HK-2 (cell line): ENCODE results near the gene LRRC53.
A peak's percentile ranks its signal among the peaks of the same experiment; 100 is the strongest.

Experiments
- DNase-seq: peaks from one replicate; pipeline ENCODE4 v3.0.0-alpha.2; 2018; ENCODE audit not compliant: unreplicated experiment

The LRRC53 gene, protein sequence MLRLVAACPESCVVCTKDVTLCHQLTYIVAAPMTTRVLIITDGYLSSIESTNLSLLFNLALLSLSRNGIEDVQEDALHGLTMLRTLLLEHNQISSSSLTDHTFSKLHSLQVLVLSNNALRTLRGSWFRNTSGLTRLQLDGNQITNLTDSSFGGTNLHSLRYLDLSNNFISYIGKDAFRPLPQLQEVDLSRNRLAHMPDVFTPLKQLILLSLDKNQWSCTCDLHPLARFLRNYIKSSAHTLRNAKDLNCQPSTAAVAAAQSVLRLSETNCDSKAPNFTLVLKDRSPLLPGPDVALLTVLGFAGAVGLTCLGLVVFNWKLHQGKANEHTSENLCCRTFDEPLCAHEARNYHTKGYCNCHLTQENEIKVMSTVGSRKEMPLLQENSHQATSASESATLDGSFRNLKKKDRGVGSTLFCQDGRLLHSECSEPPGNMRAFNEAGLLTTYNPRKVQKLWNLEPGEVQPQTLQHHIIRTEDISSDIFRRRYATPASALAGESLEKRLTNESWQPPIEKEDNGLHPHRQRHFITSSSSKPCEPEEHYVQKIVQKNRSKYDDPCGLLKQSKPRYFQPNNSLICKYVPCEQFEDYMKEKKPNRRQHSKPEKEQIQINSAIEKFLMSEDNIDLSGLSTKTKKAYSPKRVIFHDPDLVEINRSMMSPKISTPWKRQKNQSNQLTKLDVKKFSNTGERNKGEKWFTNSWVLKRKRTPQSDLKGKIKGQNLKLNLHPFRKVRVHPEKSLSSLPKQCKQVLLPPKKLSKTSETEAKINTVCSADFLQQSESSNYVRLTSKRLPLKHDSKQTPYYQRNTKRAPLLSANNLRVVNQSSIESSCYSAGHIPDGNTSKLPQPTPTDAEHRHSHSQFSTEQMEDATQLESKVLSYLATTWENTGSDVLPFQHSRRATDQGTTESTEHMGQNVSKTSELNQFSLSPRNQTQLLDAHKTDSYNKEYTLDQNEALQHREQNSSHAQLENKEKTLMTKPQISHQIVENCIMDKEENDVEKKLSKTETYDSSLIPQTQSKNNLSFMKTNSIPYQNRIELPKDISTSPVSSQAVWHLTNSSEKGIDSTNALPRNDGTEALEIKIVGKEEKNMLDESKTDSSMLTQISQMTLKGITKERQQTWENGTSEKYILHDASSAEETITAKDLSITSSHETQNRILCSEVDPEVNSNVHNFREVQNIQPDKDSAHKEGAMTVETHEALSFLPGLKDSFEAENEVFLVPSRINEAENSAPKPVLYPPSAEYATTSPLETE

DNA sequence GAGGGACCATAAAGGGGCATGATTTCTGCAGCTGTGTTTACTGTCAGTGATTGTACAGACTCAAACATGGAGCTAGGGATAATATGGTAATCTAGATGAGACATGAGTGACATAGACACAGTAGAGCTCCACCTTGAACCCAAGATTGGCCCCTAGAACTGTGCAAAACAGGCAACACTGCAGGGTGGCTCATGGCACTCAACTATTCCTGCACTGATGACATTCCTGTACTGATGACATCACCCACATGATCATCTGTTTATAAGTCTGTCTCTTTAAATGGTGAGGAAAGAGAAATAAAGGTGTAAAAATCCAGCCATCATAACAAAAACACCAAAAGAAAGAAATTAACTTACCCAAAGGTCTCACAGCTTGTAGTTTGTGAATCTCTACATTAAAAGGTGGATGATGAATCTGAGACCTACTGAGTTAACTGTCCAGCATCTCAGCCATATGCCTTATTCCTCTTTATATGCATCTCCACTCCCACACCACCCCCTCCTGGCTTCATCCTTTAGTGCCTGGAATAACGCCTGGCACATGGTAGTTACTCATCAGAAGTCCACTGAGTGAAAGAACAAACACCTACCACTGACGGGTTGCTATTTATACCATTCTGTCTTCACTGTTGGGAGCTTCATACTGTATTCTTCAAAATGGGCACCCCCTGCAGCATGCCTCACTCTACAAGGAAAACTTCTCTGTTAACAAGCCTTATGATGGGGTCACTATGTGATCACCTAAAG lies at the start of gene LRRC53:
Gene LRRC53, minus strand, starts transcription at position 442 of the 746 bp plus-strand sequence. CDS start 29,262 bp downstream, outside the sequence.
- no peak for DNase-seq

- DNase-seq = no peak
Observed at GRCh38 chr1:74549932-74550331, 37.5 kb upstream of the LRRC53 start.

DNA sequence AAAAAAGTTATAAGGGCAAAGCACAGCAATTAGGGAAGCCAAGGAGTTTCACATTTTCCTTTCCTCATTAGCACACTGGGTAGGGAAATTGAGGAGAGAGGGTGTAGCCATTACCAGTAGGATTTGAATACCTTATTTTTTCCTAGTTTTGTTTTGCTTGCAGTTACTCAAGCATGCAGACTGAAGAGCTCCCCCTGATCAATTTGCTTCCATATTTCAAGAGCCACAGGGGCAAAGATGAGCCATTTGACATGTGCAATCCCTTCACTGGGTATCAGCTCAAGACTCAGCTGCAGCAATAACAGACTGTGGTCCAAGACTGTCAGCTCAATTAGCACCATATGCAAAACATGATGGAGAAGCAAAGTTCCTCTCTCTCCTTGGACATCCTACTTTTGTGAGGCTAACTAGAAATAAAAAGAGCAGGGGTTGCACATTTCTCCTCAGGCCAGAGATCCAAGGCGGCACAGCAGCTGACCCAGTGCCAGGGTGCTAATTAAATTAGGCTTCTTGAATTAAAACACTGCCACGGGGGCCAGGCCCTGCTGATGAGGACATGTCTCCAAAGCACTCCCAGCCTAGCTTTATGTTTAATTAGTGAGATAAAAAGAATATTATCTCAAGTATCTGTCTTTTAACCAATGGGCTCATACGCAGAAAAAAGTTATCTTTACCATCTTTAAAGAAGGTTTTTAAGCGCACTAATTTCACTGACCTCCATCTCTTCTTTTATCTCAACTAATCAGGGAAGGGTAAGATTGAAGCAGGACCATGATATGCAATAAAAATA lies 36.7 kb upstream of the LRRC53 start:
- DNase-seq = no peak

DNA sequence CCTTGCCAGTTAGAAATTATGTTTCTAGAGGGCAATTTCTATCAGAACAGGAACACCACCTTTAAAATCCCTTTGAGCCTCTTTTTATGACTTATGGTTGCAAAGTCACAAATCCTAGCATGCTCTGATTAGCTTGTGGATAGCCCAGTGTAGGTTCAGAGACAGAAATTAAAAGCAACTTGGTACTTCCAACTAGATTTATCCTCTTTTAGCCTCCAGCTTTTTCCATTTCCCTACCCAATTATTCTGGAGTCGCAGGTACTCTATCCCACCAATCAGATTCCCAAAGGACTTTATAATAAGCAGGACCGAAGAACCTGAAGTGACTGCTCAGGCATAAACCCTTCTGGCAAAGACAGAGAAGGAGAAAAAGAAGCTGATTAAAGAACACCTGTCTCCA lies 33.4 kb upstream of the LRRC53 start:
- no peak for DNase-seq

- no peak for DNase-seq
Observed at GRCh38 chr1:74534241-74534640, 21.8 kb upstream of the LRRC53 start.

- no peak for DNase-seq
Observed at GRCh38 chr1:74531796-74532195, 19.4 kb upstream of the LRRC53 start.

DNA sequence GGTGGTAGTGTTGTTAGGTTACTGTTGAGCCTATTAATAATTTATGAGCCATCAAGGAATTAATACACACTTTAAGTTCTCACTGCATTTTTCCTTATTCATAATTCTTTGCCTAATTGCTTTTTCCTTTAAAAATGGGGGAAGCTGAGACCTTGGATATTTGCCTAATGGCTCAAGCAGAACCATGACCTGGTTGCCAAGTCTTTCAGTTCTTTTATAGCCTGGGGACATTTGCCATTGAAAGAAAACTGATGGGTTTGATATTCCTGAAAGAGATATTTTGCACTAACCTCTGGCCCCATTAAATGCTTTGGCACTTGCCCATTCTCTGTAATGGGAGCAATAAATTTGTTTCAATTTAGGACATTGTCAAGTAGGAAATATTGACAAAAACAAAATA lies 18.5 kb upstream of the LRRC53 start:
- no peak for DNase-seq

DNA sequence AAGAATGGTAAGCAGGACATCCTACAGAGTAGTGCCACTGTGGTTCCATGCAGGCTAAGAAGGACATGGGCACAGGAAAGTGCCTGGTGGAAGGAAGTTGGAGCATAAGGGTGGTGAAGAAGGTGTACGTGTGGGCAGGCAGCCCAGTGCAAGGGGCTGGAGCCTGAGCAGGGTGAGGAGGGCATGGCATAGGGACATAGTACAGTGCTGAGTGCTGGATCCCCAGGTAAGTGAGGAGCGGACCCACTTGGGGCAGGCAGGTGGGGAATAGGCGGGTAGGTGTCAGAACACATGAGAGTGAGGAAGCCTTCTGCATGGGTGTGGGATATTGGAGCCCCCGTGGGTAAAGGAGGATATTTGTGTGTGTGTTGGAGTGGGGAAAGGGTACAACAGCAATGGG lies 15.7 kb upstream of the LRRC53 start:
- no peak for DNase-seq

GRCh38 chr1:74526708-74527107 lies 14.3 kb upstream of the LRRC53 start:
- no peak for DNase-seq

GRCh38 chr1:74523873-74524480 lies 11.6 kb upstream of the LRRC53 start:
- no peak for DNase-seq

DNA sequence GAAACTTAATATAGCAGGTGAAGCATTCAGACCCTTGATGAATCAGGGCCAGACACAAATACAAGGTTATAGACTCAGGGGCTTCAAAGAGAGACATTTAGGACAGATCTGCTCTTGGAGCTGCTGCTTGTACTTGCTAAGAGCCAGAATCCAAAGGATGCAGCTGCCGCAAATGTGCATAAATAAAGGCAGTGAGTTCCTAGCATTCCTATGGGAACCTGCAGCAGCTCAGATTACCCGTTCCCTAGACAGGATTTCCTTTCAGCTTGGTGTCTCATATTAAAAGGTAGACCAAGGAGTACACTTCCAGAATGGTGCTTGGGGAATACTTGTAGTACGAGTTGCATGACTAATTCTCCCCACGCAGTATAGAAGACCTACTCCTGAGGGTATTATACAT lies 9.7 kb upstream of the LRRC53 start:
- no peak for DNase-seq

DNA sequence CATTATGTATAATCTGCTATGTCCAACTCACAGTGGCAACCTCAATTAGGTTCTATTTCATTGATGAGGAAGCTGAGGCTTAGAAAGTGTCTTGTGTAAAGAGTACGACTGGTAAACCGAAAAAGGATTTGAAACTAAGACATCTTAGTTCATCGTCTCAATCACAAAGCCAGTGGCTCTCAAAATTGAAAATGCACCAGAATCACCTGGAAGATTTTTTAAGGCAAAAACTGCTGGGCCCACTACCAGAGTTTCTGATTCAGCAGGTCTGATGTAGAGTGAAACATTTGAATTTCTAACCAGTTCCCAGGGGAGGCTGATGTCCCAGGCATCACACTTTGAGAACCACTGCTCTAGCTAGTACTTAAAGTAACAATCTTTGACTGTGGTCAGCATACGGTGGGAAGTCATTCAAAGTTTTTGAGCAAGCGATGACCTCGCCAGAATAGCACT lies 5.2 kb upstream of the LRRC53 start:
- no peak for DNase-seq

- DNase-seq = no peak
Observed at GRCh38 chr1:74513411-74514300, 1.2 kb upstream of the LRRC53 start.

- DNase-seq = no peak
Observed at GRCh38 chr1:74508449-74508848, 4.0 kb downstream of the LRRC53 start.

DNA sequence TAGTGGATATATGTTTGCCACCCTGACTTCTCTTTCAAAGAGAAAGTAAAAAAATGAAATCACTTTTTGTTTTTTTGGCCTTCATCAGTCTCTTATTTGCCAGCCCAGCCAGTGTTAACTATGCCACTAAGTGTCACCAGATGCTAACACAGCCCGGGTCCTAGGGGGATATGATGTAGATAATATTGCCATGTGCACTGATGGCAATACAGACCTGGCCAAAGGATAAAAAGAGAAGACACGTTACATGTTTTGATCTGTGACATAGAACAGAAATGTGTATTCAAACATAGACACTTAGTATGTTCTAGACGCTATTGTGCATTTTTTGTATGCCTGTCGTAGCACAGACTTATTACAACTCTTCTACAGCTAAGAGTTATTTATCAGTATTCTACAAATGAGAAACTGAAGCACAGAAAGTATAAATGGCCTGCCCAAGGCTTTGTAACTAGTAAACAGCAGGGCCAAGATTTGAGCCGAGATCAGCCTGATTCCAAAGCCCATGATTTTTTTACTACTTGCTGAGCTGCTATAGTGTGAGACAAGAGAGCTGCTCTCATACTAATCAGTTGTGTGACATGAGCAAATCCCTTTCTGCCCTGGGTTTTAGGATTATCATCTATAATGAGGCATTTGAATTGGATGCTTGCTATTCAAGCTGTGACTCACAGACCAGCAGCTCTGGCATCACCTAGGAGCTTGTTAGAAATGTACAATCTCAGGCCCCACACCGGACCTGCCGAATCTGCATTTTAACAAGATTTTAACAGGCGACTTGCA lies 6.3 kb downstream of the LRRC53 start:
- DNase-seq = no peak

DNA sequence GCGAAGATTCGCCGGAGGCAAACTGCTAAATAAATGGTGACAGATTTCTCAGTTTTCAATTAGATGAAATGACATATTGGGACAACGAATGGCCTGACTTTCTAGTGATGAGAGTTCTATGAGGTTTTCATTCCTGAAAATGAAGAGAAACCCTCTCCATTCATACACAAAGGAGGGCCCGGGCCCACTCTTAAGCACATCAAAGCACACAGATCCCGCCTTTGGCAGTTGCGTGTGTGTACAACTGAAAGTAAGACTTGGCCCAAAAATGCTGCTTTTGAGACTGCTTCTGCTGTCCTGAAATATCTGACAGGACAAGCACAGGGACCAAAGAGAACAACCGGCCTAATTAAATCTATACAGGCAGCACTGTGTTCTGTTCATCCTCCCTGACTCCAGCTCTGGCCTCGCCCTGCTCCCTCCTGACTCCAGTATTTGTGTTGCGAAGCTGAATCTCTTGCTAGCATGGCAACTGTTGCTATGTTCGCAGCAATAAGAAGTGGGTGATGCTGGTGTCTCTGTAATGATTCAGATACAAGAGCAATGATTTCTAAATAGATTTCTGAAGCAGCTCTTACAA lies 7.4 kb downstream of the LRRC53 start:
- DNase-seq = no peak

- DNase-seq = peak; percentile 52
Observed at GRCh38 chr1:74504125-74504932, 8.1 kb downstream of the LRRC53 start.
